Left ventricle myocardium superior (tissue), 1 donor: ENCODE data around the gene TRMT1. TPM values are rescaled to one million over a fixed set of nuclear protein-coding genes. Genes with fewer than 3 reads are reported as not detected.
"Not testable (repeated sequence)": the region's sequence is repeated elsewhere in the genome, so short reads cannot be mapped to it uniquely, and the experiment has no call there.

Experiments
- ATAC-seq: fragments of 200-7000 bp; cut with Tn5 transposase; one replicate; pipeline ENCODE4 v1.9.1; 2020; ENCODE audit warnings: mild to moderate bottlenecking, moderate library complexity
- DNase-seq: peaks from one replicate; pipeline ENCODE4 v3.0.0-alpha.2; 2020
- intact Hi-C: fragments of 100-400 bp; cut with micrococcal nuclease; formaldehyde crosslinking; loops from one replicate; pipeline ENCODE4 v1.11.0; 2022
- total RNA-seq: library from RNA; stranded (reverse); fragmentation: NEBNext Ultra II Directional; extraction: Animal tissue kit (Norgen Biotek cat#: 25700); gene quantifications from one replicate; pipeline ENCODE4 v1.2.1, GENCODE V29; 2021
- donor health status: DM: no; HTN: yes; CAD: no; lungs with severe emphysema.

TRMT1 gene
- total RNA-seq, 1 donor from 2014 or later, result 22.4 TPM

DNA sequence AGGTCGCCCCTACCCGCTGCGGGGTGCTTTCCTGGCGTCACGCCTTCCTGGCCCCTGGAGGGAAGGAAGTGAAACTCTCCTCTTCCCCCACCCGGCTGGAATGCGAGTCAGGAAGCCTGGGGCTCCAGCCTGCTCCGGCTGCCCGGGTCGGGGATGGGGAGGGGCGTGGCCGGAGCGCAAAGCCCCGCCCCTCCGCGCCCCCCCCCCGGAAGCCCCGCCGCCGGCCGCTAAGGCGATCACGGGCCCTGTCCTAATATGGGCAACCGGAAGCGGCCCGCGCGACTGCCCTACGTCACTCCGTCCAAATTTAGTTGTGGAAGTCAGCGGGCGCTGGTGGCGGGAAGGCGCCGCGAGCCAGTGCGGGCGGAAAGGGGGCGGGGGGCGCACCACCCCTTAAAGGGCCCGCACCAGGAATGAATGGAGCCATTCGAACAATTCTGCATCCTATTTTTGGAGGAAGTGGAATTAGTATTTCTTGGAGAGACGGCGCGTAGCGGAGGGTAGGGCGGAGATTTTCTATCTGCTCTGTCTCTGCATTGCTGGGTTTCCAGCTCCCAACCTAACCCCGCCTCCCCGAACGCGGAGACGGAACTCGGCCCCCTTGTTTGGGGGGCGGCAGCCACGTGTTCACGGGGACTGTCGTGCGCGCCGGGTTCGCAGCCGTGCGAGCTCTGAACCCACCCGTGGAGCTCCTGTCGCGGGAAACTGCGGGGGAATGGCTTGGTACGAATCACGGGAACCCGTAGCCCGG is 35.2 kb upstream of the TRMT1 start:
- intact Hi-C loops, result no loop called here
- peak; percentile 71 for ATAC-seq
- peak; percentile 98 for DNase-seq

DNA sequence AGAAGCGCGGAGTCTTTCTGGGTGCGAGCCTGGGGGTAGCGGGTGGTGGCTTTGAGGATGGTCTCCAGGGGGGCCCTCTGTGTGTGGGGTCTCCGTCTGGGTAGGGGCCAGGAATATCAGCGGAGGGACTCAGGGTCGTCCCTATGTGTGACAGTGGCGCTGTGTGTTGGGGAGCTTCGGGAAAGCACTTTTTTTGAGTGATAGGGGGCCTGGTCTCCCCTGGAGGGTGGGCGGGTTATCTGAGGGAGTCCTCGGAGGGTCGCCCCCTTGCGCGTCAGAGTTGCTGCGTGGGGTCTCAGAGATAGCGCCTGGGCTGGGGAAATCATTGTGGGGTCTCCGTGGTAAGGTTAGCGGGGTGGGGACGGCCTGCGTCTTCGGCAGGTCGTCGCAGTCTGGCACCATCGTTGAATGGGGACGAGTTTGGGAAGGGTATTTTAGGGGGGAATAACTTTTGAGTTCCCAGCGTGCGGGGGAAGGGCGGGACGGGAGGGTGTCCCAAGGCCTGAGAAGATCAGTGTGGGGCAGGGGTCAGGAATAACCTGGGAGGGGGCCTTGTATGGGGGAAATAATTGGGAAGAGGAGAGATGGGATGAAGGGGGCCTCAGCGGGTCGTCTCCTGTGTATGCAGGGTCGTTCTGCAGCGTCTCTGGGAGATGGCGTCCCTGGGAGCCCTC is 34.5 kb upstream of the TRMT1 start:
- peak; percentile 58 for DNase-seq
- intact Hi-C loops, result no loop called here
- ATAC-seq, result no peak

DNA sequence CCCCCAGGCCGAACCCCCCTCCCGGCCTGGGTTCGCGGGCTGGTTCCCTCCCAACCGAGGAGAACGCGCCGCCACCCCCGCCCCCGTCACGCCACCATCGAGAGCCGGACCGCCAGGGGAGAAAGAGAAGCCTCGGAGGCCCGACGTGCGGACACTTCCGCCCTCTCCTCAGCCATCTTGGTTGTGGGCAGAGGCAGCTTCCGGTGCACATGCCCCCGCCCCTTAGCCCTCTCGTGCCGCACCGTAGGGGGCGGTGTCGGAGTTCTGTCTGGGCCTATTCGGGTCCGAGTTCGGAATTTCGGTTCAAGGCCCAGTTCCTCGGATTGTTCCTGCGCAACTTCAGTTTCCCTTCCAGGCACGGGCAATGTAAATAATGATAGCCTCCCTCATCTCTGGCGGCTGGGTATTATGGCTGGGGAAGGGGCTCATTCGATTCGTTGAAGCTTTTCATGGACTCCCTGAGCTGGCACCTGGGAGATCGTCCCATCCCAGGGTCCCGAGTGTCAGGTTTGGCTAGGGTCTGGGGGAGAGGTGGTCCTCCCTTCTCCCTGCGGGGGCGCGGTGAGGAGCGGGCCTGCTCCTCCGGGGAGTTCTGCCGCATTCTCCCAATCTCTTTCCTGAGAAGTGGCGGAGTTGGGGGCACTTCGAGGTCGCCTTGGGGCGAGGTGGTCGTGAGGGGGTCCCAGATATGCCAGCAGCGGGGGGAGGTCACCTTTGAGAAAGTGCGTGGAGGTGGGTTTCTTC is 33.8 kb upstream of the TRMT1 start, which contains the start of the genes IER2 and STX10:
Gene IER2 (plus strand): TSS at position 225 of the 744 bp plus-strand sequence. CDS start 2,776 bp downstream, outside the sequence.
Gene STX10 (minus strand): TSS at position 189 of the 744 bp plus-strand sequence. CDS start 202 bp downstream, outside the sequence.
- intact Hi-C loops, result no loop called here
- DNase-seq (peak; percentile 96), ATAC-seq (peak; percentile 73)

DNA sequence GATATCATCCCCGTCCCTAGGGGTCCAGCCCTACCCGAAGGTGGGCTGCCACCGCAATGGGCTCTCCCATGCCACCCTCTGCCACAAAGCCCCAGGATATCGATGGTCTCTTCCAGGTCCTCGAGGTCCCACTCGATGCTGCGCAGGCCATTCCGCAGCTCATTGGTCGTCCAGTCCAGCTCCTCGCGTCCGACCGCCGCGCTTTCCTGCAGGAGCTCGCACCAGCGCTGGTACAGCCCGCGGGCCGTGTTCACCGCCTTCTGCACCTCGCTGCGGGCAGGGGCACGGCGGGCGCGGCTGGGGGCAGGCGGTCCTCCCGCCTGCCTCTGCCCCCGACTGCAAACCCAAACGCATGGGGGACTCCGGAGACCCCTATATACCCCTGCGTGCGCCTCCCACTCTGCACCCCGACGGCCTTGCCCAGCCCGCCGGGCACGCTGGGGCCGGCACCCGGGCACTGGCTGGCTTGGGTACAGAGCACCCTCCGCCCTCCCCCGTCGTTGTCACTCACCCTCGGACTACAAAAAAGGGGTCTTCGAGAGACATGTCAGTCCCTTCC is 33.2 kb upstream of the TRMT1 start:
- intact Hi-C loops, result no loop called here
- peak; percentile 71 for DNase-seq

DNA sequence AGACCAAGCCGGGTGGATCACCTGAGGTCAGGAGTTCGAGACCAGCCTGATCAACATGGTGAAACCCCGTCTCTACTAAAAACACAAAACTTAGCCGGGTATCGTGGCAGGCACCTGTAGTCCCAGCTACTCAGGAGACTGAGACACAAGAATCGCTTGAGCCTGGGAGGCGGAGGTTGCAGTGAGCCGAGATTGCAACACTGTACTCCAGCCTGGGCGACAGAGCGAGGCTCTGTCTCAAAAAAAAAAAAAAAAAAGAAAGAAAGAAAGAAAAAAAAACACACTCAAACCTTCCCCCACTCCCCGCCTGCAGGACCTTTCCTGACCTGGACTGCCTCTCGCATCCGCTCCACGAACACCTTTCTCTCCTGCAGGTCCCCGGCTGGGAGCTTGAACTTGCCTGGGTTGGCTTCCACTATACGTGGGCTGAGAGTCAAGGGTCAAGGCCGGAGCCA is 32.7 kb upstream of the TRMT1 start:
- not testable (repeated sequence) for DNase-seq, ATAC-seq

More for the DNA sequence above, 33.2 kb upstream of the TRMT1 start:
- ATAC-seq, result peak; percentile 1

DNA sequence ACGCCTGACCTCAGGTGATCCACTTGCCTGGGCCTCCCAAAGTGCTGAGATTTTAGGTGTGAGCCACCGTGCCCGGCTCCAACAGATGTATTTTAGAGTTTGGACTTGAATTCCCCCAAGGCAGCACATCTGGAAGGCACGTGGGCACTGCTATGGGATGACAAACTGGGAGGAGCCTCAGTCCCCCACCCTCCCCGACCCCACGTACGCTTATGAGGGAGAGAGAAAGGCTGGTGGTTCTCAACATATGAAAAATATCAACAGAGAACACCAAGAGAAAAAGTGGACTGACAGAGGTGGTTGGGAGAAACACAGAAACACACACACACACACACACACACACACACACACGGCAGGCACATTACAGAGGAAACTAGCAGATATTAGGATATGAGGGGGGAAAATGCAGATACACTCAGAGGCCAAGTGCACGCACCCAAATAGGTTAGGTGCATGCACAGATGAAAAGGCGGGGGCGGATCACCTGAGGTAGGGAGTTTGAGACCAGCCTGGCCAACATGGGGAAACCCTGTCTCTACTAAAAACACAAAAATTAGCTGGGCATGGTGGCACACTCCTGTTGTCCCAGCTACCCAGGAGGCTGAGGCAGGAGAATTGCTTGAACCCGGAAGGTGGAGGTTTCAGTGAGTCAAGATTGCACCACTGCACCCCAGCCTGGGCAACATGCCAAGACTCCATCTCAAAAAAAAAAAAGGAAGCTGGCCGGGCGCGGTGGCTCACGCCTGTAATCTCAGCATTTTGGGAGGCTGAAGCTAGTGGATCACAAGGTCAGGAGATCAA is 30.4 kb upstream of the TRMT1 start:
- intact Hi-C loops, result no loop called here
- ATAC-seq (no peak), DNase-seq (peak; percentile 60)

More for the DNA sequence above, 32.7 kb upstream of the TRMT1 start:
- intact Hi-C loops, result not testable (repeated sequence)

DNA sequence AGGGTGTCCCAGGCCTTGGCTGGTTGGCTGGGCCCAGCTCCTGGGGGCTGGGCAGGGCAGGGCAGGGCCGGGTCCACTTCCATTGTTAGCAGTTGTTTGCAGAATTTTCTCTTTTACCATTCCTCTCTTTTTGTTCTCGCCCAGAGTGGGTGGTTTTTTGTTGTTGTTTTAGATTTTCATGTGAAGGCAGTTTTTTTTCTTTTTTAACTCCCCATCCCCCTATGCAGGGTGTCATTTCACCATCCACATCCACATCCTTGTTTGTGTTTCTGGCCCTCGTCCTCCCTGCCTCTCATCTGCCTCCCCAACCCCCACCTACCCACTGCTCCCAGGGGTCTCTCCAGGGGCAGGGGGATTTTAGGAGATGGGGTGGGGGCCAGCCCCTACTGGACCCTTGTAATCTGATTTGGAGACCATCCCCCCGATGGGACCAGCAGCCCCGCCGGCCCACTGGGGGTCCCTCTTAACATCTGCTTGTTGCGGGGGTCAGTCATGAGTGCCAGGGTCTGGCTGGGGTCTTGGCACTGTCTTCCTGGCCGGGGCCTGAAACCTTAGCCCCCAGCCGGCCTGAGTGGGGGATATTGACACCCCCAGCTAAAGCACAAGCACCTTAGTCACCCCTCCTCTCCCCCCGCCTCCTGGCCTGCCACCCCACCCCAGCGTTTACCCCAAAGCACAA is 23.2 kb upstream of the TRMT1 start:
- intact Hi-C loops, result no loop called here
- no peak for DNase-seq
- no peak for ATAC-seq

DNA sequence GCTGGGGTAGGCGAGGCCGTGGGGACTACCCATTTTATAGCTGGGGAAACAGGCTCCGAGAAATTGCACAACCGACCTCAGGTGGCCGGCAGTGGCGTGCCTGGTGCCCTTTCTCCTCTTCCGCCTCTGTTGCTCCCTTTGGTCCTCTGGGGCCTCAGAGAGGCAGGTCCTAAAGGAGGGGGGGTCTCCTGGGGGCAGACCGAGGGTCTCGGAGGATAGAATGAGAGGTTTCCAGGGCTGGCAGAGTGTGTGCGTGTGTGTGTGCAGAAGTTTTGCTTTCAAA is 22.3 kb upstream of the TRMT1 start:
- intact Hi-C loops, result no loop called here

DNA sequence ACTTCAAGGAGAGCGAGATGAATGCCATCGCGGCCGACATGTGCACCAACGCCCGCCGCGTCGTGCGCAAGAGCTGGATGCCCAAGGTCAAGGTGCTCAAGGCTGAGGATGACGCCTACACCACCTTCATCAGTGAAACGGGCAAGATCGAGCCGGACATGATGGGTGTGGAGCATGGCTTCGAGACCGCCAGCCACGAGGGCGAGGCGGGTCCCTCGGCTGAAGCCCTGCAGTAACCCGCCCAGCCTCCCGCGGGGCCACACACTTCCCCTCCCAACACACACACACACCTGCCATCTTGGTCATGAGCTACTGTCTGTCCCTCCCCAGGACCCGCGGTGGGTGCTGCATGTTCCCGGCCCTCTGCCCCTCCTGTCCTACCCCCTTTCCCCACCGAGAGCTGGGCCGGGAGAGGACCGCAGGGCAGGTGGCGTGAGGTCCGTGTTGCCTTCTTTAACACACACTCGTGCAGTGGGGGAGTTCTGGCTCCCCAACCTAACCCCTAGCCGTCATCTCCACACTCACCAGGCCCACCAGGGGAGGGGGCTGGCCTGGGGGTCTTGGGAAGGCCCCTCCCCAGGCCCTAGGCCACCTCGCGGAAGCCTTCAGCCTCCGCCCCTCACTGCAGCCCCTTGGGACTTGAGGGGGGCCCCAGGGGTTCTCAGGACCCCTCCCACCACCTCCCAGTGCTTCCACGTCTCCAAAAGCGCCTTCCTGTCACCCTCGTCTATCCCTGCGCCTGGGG is 21.8 kb upstream of the TRMT1 start:
- intact Hi-C loops, result no loop called here
- ATAC-seq, result no peak
- DNase-seq, result no peak

More for the DNA sequence above, 22.3 kb upstream of the TRMT1 start:
- ATAC-seq (no peak), DNase-seq (no peak)

DNA sequence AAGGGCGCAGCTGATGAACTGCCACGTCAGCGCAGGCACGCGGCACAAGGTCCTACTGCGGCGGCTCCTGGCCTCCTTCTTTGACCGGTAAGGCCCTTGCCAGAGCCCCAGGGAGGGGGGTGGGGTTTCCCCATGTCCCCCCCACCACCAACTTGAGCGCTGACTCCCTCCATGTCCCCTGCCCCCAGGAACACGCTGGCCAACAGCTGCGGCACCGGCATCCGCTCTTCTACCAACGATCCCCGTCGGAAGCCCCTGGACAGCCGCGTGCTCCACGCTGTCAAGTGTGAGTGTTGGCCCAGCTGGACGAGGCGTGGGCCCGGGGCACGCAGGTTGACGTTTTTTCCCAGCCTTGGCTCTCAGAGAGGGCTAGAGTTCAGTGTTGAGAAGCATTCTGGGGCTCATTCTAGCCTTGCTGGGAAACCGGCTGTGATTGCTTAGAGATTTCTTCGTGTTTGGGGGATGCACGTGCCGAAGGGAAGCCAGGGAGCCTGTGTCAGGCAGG is 20.8 kb upstream of the TRMT1 start:
- no peak for ATAC-seq
- no peak for DNase-seq
- intact Hi-C loops, result no loop called here

DNA sequence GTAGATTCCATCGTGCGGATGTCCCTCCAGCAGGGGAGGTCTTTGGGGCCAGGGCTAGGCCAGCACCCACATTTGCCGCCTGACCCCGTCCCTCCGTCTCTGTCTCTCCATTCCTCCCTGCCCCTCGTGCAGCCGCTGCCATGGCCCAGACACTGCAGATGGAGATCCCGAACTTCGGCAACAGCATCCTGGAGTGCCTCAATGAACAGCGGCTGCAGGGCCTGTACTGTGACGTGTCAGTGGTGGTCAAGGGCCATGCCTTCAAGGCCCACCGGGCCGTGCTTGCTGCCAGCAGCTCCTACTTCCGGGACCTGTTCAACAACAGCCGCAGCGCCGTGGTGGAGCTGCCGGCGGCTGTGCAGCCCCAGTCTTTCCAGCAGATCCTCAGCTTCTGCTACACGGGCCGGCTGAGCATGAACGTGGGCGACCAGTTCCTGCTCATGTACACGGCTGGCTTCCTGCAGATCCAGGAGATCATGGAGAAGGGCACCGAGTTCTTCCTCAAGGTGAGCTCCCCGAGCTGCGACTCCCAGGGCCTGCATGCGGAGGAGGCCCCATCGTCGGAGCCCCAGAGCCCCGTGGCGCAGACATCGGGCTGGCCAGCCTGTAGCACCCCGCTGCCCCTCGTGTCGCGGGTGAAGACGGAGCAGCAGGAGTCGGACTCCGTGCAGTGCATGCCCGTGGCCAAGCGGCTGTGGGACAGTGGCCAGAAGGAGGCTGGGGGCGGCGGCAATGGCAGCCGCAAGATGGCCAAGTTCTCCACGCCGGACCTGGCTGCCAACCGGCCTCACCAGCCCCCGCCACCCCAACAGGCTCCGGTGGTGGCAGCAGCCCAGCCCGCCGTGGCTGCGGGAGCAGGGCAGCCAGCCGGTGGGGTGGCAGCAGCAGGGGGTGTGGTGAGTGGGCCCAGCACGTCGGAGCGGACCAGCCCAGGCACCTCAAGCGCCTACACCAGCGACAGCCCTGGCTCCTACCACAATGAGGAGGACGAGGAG is 18.8 kb upstream of the TRMT1 start:
- no peak for DNase-seq
- intact Hi-C loops, result no loop called here
- no peak for ATAC-seq

DNA sequence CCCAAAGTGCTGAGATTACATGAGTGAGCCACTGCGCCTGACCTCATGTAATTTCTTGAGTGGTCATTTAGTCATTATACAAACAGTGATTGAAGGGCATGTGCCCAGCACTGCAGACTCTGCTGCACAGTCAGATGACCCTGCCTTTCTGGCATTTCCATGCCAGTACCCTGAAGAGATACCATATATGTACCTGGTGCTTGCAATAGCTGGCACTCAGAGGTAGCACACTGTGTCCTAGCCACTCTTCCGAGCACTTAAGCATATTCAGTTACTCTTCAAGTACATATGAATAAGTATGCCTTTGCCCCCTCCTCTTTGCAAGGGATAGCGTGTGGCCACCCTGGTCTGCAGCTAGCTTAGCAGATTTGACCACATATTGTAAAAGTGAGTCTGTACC is 18.1 kb upstream of the TRMT1 start:
- intact Hi-C loops, result no loop called here
- DNase-seq (no peak), ATAC-seq (peak; percentile 92)

DNA sequence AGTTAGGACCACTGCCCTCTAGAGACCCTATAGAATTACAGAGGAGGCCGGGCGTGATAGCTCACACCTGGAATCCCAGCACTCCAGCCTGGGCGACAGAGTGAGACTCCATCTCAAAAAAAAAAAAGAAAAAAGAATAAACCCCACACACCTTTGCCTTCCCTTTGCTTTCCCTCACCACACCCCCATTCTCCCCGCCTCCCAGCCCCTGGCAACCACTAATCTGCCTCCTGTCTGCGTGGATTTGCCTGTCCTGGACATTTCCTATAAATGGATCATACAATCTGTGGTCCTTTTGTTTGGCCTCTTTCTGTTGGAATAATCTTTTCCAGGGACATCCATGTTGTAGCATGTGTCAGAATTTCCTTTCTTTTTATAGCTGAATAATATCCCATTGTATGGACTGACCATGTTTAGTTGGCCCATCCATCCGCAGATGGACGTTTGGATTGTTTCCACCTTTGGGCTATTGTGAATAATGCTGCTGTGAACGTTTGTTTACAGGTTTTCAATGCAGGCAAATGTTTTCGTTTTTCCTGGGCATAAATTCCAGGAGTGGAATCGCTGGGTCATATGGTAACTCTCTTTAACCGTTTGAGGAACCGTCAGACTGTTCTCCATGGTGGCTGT is 16.8 kb upstream of the TRMT1 start:
- ATAC-seq, result no peak
- DNase-seq, result no peak
- intact Hi-C loops, result no loop called here

DNA sequence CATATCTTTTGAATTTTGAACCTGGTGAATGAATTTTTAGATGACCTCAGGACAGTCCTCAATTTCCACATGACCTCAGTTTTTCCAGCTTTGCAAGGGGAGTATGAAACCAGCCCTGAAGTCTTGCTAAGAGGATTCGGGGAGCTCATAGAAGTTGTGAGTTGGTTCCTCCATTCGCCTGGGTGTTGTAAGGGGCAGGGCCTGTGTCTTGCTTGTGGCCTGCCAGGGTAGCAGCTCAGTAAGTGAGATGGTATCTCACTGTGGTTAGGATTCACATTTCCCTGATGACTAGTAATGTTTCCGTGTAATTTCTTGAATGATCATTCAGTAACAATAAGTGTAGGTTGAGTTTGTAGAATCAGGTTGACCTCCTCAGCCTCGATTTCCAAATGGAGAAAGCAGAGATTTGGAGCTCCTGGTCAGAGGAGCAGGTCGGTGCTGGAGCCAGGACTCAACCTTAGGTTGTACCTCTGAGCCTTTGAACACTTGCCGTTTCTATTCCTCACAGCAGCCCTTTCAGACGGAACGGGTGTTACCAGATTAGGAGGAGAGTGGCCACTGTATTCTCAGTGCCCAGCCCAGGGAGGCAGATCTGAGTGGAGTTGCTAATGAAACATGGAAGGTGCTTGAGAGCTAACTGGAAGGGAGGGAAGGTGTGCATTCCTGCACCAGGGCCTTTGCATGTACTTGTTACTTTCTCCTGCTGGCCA is 16.1 kb upstream of the TRMT1 start:
- DNase-seq, result no peak
- no peak for ATAC-seq
- intact Hi-C loops, result no loop called here

DNA sequence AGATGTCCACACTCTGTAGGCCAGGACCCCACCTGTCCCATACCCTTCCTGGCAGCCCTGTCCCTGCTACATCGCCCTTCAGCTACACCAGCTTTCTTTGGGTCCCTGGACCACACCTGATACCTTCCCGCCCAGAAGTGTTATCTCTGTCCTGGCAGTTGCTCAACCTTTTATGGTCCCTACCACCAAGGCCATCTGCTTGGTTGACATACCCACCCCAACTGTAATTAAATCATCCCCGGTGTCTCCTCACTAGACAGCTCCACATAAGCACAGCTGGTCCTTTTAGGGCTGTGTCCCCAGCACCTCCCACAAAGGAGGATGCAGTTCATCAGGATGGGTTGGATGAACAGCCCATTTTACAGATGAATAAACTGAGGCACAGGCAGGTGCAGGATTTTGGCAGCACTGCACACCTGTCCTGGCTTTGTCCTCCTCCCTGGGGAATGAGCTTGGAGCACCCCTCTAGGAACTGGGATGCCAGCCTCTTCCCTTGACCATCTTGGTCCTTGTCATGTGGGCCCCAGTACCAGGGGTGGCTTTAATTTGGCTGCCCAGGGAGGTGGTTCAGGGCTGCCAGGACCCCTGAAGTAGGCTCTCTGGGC is 14.4 kb upstream of the TRMT1 start:
- DNase-seq (no peak), ATAC-seq (no peak)
- intact Hi-C loops, result no loop called here
